Pancreas (tissue), 10 donors: ENCODE measurements around the gene COL25A1. TPM values are rescaled to one million over a fixed set of nuclear protein-coding genes. Genes with fewer than 3 reads are reported as not detected.

ENCODE experiments used
- ATAC-seq, 4 donors: fragments of 200-7000 bp; cut with Tn5 transposase; one replicate each; pipeline versions ENCODE4 v1.8.0 to v1.9.1; 2020; ENCODE audit warnings: mild to moderate bottlenecking in 4 of 4, moderate library complexity in 4 of 4
- DNase-seq, 6 donors: peaks; one replicate each; pipeline ENCODE4 v3.0.0-alpha.2; 2020
- FAIRE-seq: peaks from 2 replicates; lab custom pipeline; 2012; peaks lifted over from hg19 to GRCh38; lab: Jason Lieb, UNC
- H3K27ac ChIP-seq, 4 donors: fragments of 200-600 bp; sonication (generic); 1 replicate in 3 of 4; 2 replicates in 1 of 4; pipeline versions ENCODE4 v1.5.0 to v1.8.0; 2020
- H3K27me3 ChIP-seq, 4 donors: fragments of 200-600 bp; one replicate each; pipeline ENCODE4 v1.8.0; 2021
- H3K36me3 ChIP-seq, 3 donors: fragments of 200-600 bp; sonication (generic) in 1 of 3; one replicate each; pipeline versions ENCODE4 v1.5.0 to v1.8.0; 2020 to 2021
- H3K4me1 ChIP-seq, 3 donors: fragments of 200-600 bp; one replicate each; pipeline ENCODE4 v1.8.0; 2021
- H3K4me3 ChIP-seq, 4 donors: fragments of 200-600 bp; sonication (generic) in 2 of 4; one replicate each; pipeline versions ENCODE4 v1.5.0 to v1.8.0; 2020 to 2021
- H3K9me3 ChIP-seq, 4 donors: fragments of 200-600 bp; one replicate each; pipeline ENCODE4 v1.8.0; 2021
- WGBS, 2 donors: extraction: QIAGEN DNeasy Blood & Tissue Kit; methylation state at CpG; one replicate each; pipeline ENCODE4 v1.1.7; 2013; 5-methylcytosine and 5-hydroxymethylcytosine counted together
- intact Hi-C, 3 donors: fragments of 100-400 bp; cut with DNase I; formaldehyde crosslinking; loops; one replicate each; pipeline versions ENCODE4 v1.11.1 to v1.14.2; 2022
- polyA plus RNA-seq, 2 donors: library from polyadenylated mRNA; stranded (reverse); fragments of 200-250 nt; gene quantifications; one replicate each; pipeline ENCODE4 v1.2.3, GENCODE V29; 2013
- total RNA-seq, 6 donors: library from RNA; stranded (reverse); fragmentation: NEBNext Ultra II Directional in 4 of 6; extraction: Animal tissue kit (Norgen Biotek cat#: 25700) in 4 of 6; gene quantifications; one replicate each; pipeline versions ENCODE4 v1.2.1 to v1.2.4, GENCODE V29; 2021 to 2023
- TF ChIP-seq, protein P1 (sequence below), 4 donors: fragments of 200-600 bp; sonication (generic) in 3 of 4; IDR thresholded peaks; one replicate each; pipeline versions ENCODE4 v1.5.0 to v1.8.0; 2021; ENCODE audit warnings: antibody characterized with exemption in 4 of 4
- donor health status: healthy with polysubstance abuse.
- donor health status: DM: no; HTN: no; CAD: no; lungs with moderate emphysema.
- donor health status: DM: no; HTN: no; CAD: no.
- donor health status: control.
- donor health status: control.
- donor health status: Bipolar disorder and iron deficiency.
- donor health status: DM: yes; HTN: yes; CAD: no.
- donor health status: DM: no; HTN: no; CAD: no.
- donor health status: DM: no; HTN: no; CAD: no.
- donor health status: DM: yes; HTN: yes; CAD: no.

Gene COL25A1
- total and polyA plus RNA-seq, 8 donors = 0.08 to 0.46 (median 0.22) TPM

DNA sequence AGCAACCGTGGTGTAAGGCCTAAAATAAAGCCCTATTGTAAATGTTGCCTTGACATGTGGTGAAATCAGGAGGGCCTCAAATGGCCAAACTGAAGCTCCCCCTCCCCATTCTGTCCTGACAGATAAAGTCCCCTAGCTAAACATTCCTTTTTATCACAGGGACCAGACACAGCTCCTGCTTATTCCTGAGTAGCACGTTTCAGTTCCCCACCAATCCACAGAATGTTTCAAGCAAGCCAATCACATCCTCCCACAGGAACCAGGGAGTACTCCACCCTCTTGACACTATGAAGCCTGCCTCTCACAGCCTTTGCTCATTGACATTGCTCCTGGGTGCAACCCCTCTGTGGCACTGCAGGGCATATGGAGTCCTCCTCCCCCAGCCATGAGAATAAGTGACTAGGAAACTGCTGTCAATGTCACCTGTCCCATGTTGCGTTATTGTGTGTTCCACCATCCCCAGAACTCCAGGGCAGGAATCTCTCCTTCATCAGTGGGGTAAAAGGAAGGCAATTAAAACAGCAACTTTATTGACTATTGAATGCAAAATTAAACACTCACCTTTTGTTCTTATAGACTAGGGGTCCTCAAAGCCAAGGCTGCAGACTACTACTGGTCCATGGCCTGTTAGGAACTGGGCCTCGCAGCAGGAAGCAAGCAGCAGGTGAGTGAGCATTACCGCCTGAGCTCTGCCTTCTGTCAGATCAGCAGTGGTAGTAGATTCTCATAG lies 128.1 kb downstream of the COL25A1 start:
- no peak for ATAC-seq
- no peak for FAIRE-seq
- no peaks in the 10 kb centered on the region for H3K36me3 ChIP-seq
- intact Hi-C loops = no loop called here
- no peak overlapping the region for H3K4me3 ChIP-seq
- 69 to 80% methylated on average over 5 of the region's 5 CpGs for WGBS, 2 donors
- TF ChIP-seq, protein P1, sequence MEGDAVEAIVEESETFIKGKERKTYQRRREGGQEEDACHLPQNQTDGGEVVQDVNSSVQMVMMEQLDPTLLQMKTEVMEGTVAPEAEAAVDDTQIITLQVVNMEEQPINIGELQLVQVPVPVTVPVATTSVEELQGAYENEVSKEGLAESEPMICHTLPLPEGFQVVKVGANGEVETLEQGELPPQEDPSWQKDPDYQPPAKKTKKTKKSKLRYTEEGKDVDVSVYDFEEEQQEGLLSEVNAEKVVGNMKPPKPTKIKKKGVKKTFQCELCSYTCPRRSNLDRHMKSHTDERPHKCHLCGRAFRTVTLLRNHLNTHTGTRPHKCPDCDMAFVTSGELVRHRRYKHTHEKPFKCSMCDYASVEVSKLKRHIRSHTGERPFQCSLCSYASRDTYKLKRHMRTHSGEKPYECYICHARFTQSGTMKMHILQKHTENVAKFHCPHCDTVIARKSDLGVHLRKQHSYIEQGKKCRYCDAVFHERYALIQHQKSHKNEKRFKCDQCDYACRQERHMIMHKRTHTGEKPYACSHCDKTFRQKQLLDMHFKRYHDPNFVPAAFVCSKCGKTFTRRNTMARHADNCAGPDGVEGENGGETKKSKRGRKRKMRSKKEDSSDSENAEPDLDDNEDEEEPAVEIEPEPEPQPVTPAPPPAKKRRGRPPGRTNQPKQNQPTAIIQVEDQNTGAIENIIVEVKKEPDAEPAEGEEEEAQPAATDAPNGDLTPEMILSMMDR (IDR thresholded peaks at IDR 0.05) = no peak
- DNase-seq = no peak
- no peaks in the 10 kb centered on the region for H3K9me3 ChIP-seq
- no peak overlapping the region for H3K27ac ChIP-seq
- no peaks in the 10 kb centered on the region for H3K4me1 ChIP-seq
- H3K27me3 ChIP-seq = no peaks in the 10 kb centered on the region

DNA sequence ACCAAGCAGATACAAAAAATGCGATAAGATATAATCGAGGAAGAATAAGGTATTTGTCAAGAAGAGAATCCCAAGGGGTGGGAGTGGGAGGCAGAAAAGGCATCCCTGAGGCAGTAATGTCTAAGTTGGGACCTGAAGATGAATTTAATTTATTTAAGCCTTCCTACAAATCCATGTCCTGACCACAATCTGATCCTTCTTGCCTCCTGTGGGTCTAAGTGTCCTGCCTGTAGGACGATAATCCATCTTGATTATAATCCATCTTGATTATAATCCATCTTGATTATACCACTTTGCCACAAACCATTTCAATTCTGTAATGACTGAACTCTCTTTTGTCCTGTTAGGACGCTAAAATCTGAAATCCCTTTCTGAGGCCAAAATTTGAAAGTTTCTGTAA lies 130.2 kb downstream of the COL25A1 start:
- TF ChIP-seq, protein P1 (IDR thresholded peaks at IDR 0.05) = no peak
- FAIRE-seq (no peak), ATAC-seq (no peak), DNase-seq (no peak)
- no peaks in the 10 kb centered on the region for H3K36me3 ChIP-seq
- 47 to 60% methylated on average over 4 of the region's 4 CpGs for WGBS, 2 donors
- intact Hi-C loops = no loop called here
- no peak overlapping the region for H3K27ac ChIP-seq
- no peaks in the 10 kb centered on the region for H3K4me1 ChIP-seq
- no peaks in the 10 kb centered on the region for H3K9me3 ChIP-seq
- H3K27me3 ChIP-seq = no peaks in the 10 kb centered on the region
- H3K4me3 ChIP-seq = no peak overlapping the region

DNA sequence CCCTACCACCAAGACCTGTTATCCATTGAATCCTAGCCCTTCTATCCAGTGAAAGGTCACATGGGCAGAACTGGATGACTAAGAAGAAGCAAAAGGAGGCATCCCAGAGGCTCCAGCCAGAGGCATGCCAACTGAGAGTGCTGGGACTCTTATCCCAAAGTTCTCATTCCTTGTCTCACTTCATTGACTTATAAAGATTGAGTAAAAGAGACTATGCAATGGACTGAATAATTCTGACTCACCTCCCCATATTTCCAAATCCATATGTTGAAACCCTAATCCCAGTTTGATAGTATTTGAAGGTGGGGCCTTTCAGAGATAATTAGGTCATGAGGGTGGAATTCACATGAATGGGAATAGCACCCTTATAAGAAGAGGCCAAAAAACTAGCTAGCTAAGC lies 131.4 kb downstream of the COL25A1 start:
- intact Hi-C loops = no loop called here
- H3K27me3 ChIP-seq = no peaks in the 10 kb centered on the region
- FAIRE-seq = no peak
- TF ChIP-seq, protein P1 (IDR thresholded peaks at IDR 0.05) = no peak
- ATAC-seq = no peak
- no peak for DNase-seq
- no peak overlapping the region for H3K4me3 ChIP-seq
- H3K9me3 ChIP-seq = no peaks in the 10 kb centered on the region
- H3K27ac ChIP-seq = no peak overlapping the region
- H3K36me3 ChIP-seq = no peaks in the 10 kb centered on the region
- H3K4me1 ChIP-seq = no peaks in the 10 kb centered on the region

DNA sequence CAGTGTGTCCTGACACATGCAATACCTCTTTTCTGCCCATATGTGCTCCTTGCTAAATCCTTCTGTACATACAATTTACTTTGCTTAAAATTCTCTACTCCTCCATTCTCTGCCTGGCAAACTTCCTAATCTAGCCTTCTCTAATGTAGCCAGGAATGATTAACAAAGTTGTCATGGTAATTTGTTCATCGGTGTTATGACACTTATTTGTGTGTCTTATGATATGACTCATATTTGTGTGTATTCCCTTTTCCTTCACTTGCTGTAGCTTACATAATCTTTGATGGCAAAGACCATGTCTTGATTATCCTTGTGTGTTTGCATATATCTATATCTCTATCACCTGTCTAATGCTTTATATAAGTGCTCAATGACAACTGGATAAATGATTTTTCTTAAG lies 133.3 kb downstream of the COL25A1 start:
- Histone ChIP-seq H3K4me1 (no peaks in the 10 kb centered on the region), H3K4me3 (no peak overlapping the region), H3K36me3 (no peaks in the 10 kb centered on the region), H3K27ac (no peak overlapping the region), H3K9me3 (no peaks in the 10 kb centered on the region), H3K27me3 (no peaks in the 10 kb centered on the region)
- TF ChIP-seq, protein P1 (IDR thresholded peaks at IDR 0.05) = no peak
- no peak for FAIRE-seq
- intact Hi-C loops = no loop called here
- no peak for DNase-seq
- no peak for ATAC-seq
- WGBS, 2 donors = 10 to 24% methylated on average over 1 of the region's 1 CpG

DNA sequence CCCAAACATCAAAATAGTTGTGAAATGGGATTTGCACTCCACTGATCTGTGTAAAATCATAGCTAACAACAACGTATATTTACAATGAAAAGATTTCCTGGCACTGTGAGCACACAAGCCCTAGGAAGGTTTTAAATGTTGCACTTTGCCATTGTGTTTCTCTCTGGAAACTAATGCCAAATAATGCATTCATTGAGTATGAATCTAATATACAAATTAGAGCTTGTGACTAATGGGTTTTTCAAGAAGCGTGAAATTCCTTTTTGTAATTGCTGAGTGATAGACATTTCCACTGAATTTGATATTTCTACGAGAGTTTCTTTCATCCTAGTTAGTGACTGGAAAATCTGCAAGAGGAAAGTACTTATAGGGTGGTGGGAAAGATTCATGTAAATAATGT lies 135.9 kb downstream of the COL25A1 start:
- no peak overlapping the region for H3K4me3 ChIP-seq
- DNase-seq = no peak
- 86 to 87% methylated on average over 3 of the region's 3 CpGs for WGBS, 2 donors
- ATAC-seq = no peak
- H3K9me3 ChIP-seq = no peaks in the 10 kb centered on the region
- H3K27ac ChIP-seq = no peak overlapping the region
- no peak for FAIRE-seq
- intact Hi-C loops = no loop called here
- TF ChIP-seq, protein P1 (IDR thresholded peaks at IDR 0.05) = no peak
- peaks cover 0 to 5% (median 0%) of the 10 kb centered on the region in 3 donors for H3K4me1 ChIP-seq
- no peaks in the 10 kb centered on the region for H3K27me3 ChIP-seq
- no peaks in the 10 kb centered on the region for H3K36me3 ChIP-seq
